NCI-H1694 (cell line): ENCODE results near the gene IL1B.

Experiments
- DNase-seq: peaks from one replicate; lab custom pipeline; 2025; lab: John Stamatoyannopoulos, UW

IL1B gene

GRCh38 chr2:112803691-112804521 lies 32.7 kb downstream of the IL1B start:
- no peak for DNase-seq

GRCh38 chr2:112800881-112801583 lies 35.5 kb downstream of the IL1B start:
- DNase-seq = no peak

GRCh38 chr2:112798979-112799975 lies 37.3 kb downstream of the IL1B start:
- DNase-seq = no peak

GRCh38 chr2:112796486-112796885 lies 40.1 kb downstream of the IL1B start:
- no peak for DNase-seq

GRCh38 chr2:112795774-112796173 lies 40.8 kb downstream of the IL1B start:
- no peak for DNase-seq

GRCh38 chr2:112794841-112795240 lies 41.7 kb downstream of the IL1B start:
- DNase-seq = no peak

GRCh38 chr2:112794131-112794733 lies 42.3 kb downstream of the IL1B start:
- DNase-seq = no peak

GRCh38 chr2:112793449-112793978 lies 43.1 kb downstream of the IL1B start:
- no peak for DNase-seq

- no peak for DNase-seq
Measured at GRCh38 chr2:112792419-112792818, 44.2 kb downstream of the IL1B start.

- DNase-seq = no peak
Measured at GRCh38 chr2:112791693-112792230, 44.8 kb downstream of the IL1B start.

- DNase-seq = no peak
Measured at GRCh38 chr2:112791019-112791418, 45.6 kb downstream of the IL1B start.

- no peak for DNase-seq
Measured at GRCh38 chr2:112790305-112790704, 46.3 kb downstream of the IL1B start.

GRCh38 chr2:112789186-112789585 lies 47.4 kb downstream of the IL1B start:
- no peak for DNase-seq

GRCh38 chr2:112788653-112789052 lies 47.9 kb downstream of the IL1B start:
- DNase-seq = no peak

- no peak for DNase-seq
Measured at GRCh38 chr2:112787729-112788393, 48.7 kb downstream of the IL1B start.

- no peak for DNase-seq
Measured at GRCh38 chr2:112787294-112787693, 49.3 kb downstream of the IL1B start.

- DNase-seq = no peak
Measured at GRCh38 chr2:112784199-112785189, 52.1 kb downstream of the IL1B start, which contains the start of gene IL1A. Gene IL1A (minus strand): TSS chr2:112784493. CDS start chr2:112783770, 723 bp downstream.

- DNase-seq = no peak
Measured at GRCh38 chr2:112783187-112783714, 53.3 kb downstream of the IL1B start.

GRCh38 chr2:112782234-112782799 lies 54.3 kb downstream of the IL1B start:
- no peak for DNase-seq
